ENCODE results near the gene TAF1C.

TAF1C gene

DNA sequence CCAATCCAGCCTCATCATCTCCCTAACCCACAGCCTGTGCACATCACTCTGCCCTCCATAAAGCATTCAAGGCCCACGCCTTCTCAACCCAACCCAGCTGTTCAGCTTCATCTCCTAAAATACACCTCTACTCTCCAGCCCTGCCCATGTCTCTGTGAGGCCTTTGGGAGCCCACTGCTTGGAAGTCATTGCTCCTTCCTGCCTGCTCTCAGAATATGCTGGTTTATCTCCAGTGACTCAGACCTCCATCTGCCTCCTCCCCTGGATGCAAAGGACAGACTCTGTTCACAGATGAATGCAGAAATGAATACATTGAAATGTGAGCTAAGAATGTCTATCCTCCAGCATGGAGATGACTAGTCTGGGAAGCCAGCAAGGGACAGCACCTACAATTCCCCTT, 34.0 kb upstream of the TAF1C start:
- TF ChIP-seq GATA2 (IDR thresholded peaks at IDR 0.05; ENCODE audit: low read depth, low read length) = no peak

DNA sequence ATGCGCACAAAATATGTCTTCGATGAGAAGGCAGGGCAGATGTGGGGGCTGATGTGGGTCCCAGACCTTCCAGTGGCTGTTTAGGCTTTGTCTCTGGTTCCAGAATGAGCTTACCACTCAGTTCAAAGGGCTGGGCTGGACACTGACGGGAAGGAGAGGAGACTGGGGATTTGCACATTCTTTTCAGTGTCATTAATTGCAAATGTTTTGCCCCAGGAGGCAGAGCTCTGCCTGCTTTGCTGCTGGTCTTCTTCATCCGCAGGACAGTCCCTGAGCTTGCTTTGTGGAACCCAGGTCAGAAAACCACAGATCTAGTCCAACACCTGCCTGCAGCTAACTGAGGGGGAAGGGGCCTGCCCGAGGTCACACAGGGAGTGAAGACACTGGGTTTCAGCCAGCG, 32.1 kb upstream of the TAF1C start:
- TF ChIP-seq GATA2 (IDR thresholded peaks at IDR 0.05; ENCODE audit: low read depth, low read length) = no peak
- TF ChIP-seq GATA3 (IDR thresholded peaks at IDR 0.05; ENCODE audit: low read depth, low read length) = no peak

DNA sequence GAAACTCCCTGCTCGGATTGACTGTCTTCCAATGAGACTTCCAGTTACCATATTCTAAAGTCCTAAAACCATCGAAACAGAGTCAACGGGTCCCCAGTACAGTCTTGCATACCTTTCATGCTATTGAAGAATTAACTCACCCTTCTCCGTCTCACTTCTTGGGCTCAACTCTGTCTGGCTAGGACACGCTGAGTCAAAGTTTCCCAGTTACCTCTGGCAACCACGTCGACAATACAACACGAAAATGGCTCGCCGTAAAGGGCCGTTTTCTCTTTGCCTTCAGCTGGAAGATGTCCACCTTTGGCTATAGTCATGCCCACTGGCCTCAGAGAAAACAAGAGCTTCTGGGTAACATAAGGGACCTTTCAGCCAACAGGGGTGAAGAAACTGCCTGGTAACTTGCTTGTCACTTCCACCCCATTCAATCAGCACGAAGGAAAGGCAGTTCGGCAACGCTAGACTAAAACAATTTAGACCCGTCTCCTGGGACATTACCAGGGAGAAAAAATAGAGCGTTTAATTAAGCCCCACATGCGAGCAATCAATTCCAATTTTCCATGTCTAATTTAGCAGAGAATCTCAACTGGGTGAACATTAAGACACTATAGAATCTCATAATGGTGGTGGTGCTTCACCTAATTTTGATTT, 31.4 kb upstream of the TAF1C start:
- TF ChIP-seq GATA2 (IDR thresholded peaks at IDR 0.05; ENCODE audit: low read depth, low read length) = no peak
- TF ChIP-seq GATA3 (IDR thresholded peaks at IDR 0.05; ENCODE audit: low read depth, low read length) = no peak

DNA sequence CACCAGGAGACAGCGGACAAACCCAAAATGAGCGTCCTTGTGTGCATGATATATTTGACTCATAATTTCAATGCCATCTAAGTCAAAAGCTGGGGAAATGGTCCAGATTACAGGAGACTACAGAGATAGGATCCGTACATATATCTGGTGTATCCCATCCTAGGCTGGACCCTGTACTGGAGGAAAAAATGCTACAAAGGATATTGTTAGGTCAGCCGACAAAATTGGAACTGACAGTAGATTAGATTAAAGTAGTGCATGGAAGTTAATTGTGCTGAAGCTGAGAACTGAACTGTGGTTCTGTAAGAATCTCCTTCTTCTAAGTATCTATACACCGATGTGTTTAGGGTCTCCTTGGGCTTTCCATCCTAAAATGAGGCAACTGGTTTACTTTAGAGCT, 28.7 kb upstream of the TAF1C start:
- 0 out of 2 replicates have a peak, but pooled peaks have one; percentile 8 for TF ChIP-seq GATA2 (IDR thresholded peaks at IDR 0.05; ENCODE audit: low read depth, low read length)
- no peak for TF ChIP-seq GATA3 (IDR thresholded peaks at IDR 0.05; ENCODE audit: low read depth, low read length)

DNA sequence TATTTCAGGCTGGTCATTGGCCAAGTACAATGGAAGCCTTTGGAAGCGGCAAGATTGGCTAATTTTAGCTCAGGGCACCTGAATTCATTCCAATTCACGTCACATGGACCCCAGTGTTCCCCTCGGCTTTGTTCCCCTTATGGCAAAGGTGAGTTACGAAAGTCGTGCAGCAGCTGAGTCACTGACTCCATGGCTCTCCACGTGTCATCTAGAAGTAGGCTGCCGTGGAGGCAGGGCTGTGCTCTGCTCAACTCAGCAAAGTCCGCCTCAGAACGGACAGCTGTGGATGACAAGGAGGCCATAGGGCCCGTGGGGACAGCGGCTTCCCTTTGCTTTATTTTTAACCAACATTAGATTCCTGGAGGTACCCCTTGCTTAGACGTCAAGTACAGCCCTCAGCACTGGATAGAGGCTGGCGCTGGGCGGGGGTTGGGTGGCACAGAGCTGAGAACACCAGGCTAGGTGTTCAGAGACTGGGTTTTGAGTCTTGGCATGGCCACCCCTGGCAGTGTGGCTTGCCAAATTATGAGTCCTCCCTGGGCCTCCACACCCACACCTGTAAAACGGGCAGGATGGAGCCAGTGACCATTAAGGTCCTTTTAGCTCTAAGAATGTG, 27.7 kb upstream of the TAF1C start:
- TF ChIP-seq GATA3 (IDR thresholded peaks at IDR 0.05; ENCODE audit: low read depth, low read length) (no peak), GATA2 (IDR thresholded peaks at IDR 0.05; ENCODE audit: low read depth, low read length) (no peak)

DNA sequence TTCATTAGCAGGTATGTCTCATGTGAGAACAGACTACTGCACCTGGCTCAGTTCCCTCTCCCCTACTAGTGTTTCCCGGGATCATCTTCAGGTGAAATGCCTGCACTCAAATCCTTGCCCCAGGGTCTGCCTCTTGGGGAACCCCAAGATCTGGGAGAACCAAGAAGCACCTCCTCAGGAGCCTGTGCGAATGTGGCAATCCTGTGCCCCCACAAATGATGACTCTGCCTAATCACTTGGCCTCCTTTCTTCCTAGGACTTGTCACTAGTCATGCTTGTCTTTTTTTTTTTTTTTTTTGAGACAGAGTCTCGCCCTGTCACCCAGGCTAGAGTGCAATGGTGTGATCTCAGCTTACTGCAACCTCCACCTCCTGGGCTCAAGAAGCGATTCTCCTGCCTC, 25.8 kb upstream of the TAF1C start:
- TF ChIP-seq GATA2 (IDR thresholded peaks at IDR 0.05; ENCODE audit: low read depth, low read length) (no peak), GATA3 (IDR thresholded peaks at IDR 0.05; ENCODE audit: low read depth, low read length) (no peak)

DNA sequence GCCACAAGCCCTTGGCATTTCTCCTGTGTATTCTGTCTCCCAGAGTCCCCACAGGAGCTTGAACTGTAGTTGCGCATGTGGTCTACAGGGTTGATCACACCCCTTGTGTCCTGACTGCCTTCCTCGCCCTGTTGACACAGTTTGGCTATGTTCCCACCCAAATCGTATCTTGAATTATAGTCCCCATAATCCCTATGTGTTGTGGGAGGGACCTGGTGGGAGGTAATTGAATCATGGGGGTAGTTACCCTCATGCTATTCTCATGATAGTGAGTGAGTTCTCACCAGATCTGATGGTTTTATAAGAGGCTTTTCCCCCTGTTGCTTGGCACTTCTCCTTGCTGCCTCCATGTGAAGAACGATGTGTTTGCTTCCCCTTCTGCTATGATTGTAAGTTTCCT, 25.3 kb upstream of the TAF1C start:
- TF ChIP-seq GATA3 (IDR thresholded peaks at IDR 0.05; ENCODE audit: low read depth, low read length) = no peak
- TF ChIP-seq GATA2 (IDR thresholded peaks at IDR 0.05; ENCODE audit: low read depth, low read length) = no peak

DNA sequence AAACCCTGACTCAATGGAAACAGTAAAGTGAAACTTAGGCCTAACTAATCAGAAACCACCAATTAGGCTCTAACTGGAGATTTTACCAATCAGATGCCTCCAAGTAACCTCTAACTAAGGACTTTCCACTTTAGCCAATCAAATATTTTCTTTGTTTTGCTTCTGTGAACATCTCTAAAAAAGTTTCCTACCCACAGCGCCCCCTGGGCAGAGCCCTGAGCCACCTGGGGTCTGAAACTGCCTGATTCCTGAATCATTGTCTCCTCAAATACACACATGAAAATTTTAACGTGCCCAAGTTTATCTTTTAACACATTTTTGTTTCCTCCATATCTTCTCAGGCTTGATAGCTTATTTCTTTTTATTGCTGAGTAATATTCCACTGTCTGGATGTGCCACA, 23.1 kb upstream of the TAF1C start:
- TF ChIP-seq GATA3 (IDR thresholded peaks at IDR 0.05; ENCODE audit: low read depth, low read length) = no peak
- TF ChIP-seq GATA2 (IDR thresholded peaks at IDR 0.05; ENCODE audit: low read depth, low read length) = no peak

DNA sequence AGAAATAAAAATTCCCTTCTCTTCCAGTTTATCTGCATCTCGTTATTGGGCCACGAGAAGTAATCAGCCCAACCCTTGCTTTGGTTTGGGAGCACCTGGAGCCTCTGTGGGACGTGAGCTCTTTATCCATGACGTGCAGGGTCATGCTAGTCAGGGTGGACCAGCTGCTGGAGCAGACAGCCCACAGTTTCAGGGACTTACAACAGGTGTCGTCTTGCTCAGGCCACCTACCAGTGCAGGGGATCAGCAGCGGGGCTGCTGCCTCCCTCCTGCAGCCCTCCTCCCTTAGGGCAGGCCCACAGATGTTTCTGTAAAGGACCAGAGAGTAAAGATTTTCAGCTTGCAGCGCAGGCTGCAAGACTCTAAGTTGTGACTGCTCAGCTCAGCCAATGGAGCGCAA, 21.0 kb upstream of the TAF1C start:
- no peak for TF ChIP-seq GATA2 (IDR thresholded peaks at IDR 0.05; ENCODE audit: low read depth, low read length)
- no peak for TF ChIP-seq GATA3 (IDR thresholded peaks at IDR 0.05; ENCODE audit: low read depth, low read length)

DNA sequence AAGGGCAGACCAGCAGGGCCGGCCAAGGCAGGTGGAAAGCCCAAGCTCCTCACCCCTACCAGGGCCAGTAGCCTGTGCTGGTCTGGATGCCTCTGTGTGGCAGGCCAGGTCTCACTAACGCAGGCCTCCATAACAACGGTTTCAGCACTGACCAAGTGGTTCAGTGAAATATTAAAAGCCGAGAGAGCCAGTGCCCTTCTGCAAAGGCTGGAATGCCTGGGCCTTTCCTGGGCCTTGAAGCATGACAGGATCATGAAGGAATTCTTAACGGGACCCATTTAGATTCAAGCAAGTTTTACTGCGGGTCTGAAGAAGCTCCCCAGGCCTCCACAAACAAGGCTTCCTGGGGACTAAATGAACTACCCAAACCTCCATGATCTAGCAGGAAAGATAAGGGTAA, 20.4 kb upstream of the TAF1C start:
- no peak for TF ChIP-seq GATA3 (IDR thresholded peaks at IDR 0.05; ENCODE audit: low read depth, low read length)
- TF ChIP-seq GATA2 (IDR thresholded peaks at IDR 0.05; ENCODE audit: low read depth, low read length) = no peak

DNA sequence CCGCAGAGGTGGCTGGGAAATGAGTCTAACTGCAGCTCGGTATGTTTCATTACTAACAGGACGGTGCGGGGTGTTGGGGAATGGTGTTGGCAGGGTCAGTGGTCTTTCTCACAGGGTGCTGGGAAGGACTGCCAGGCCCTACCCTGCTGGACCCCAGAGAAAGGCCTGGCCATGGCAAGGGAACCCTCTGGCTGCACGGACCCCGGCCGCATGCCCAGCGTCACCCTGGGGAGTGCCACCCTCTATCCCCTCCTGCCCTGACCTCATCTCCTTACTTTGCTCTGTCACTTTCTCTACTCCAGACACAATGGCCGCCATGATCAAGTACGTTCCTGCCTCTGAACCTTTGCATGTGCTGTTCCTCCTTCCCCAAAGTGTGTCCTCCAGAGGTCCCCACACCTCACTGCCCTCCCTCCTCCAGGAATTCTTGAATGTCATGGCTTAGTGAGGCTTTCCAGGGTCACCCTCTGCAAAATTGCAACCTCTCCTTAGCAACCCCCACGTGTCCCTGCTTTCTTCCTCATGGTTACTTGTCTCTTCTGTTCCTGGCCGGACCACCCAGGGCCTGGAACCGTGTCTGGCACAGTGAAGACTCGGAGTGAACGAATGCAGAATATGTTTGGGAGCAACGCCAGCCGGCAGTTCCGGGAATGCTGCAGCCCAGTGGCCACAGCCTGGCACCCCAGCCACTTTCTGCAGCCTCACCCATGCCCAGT, 19.3 kb upstream of the TAF1C start:
- TF ChIP-seq GATA2 (IDR thresholded peaks at IDR 0.05; ENCODE audit: low read depth, low read length) = no peak
- no peak for TF ChIP-seq GATA3 (IDR thresholded peaks at IDR 0.05; ENCODE audit: low read depth, low read length)

DNA sequence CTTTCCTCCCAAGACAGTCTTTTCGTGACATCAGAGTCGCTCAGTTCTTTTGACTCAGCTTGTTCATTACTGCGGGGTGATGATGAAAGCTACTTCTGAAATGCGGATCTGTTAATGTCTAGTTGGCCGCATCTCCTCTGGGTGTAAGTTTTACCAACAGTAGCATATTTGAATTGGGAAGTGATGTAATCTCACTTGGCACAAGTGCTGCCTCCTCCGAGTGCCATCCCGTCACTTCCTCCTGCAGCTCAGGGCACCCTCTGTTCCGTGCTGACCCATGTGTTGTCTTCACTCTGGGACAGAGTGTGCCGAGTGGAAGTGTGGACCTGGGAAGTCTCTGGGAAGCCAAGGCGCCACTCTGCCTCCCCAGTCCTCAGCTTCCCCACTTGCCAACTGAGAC, 13.0 kb upstream of the TAF1C start:
- no peak for TF ChIP-seq GATA2 (IDR thresholded peaks at IDR 0.05; ENCODE audit: low read depth, low read length)
- TF ChIP-seq GATA3 (IDR thresholded peaks at IDR 0.05; ENCODE audit: low read depth, low read length) = no peak

DNA sequence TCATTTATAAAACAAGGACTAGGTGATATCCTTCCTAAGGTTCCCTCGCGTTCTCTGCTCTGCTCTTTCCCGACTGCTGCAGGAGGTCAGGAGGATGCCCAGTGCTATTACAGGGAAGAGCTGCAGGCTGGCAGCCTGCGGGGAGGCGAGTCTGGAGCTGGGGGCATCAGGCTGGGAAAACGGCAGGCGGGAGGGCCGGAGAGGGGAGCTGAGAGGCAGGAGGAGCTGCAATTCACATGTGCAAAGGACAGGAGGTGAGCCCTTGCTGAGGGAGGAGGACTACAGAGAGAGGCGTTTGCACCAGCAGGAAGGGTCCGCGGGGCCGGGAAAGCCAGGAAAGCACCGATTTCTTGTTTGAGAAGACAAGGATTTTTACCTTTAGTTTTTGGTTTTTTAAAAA, 12.2 kb upstream of the TAF1C start:
- TF ChIP-seq GATA3 (IDR thresholded peaks at IDR 0.05; ENCODE audit: low read depth, low read length) (no peak), GATA2 (IDR thresholded peaks at IDR 0.05; ENCODE audit: low read depth, low read length) (no peak)

DNA sequence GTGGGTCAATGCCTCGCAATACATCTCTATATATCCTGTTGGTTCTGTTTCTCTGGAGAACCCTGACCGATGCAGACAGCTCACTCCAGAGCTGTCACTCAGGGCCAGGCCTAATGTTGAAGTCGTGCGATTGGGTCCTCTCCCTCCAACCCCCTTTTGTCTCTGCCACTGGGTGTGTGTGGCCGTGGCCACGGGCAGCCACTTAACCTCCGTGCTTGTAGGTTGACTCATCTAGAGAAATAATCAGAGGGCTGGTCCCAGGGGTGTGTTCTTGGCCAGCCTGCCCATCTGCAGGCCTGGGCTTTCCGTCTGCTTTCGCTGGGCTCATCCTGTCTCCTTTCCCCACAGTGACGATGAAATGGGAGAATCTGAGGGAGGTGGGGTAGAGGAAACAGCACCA, 11.5 kb upstream of the TAF1C start:
- TF ChIP-seq GATA3 (IDR thresholded peaks at IDR 0.05; ENCODE audit: low read depth, low read length) = no peak
- no peak for TF ChIP-seq GATA2 (IDR thresholded peaks at IDR 0.05; ENCODE audit: low read depth, low read length)

DNA sequence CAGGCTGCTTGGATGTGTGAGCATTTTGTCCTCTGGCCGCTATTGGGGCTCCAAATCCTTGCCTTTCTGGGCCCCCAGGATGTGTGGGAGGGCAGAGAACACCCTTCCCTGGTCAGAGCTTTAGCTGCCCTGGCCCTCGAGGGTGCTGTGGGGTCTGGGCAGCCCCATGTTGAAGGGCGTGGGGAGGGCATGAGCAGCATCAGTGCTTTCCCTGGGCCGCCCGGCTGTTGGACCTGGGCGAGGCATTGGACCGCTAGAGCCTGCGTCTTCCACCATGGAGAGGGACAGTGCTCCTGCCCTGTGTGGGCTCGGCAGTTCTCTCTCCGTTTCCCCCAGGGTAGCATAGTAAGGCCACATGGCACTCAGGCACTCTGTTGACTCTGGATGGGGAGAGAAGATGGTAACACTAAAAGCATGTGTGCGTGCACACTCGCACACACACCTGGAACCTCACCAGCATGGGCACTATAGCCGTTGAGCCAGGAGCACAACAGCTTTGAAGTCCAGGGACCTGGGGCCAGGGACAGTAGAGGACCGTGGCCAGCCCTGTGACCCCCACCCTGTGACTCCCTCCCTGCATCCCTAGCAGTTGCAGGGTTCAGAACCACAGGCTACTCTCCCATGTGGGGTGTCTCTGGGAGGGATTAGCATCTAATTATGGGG, 10.7 kb upstream of the TAF1C start:
- TF ChIP-seq GATA2 (IDR thresholded peaks at IDR 0.05; ENCODE audit: low read depth, low read length) (no peak), GATA3 (IDR thresholded peaks at IDR 0.05; ENCODE audit: low read depth, low read length) (no peak)
